Thyroid gland (tissue), 4 donors: Measurements from ENCODE around the gene TMEM242. TPM values are rescaled to one million over a fixed set of nuclear protein-coding genes. Genes with fewer than 3 reads are reported as not detected.

ENCODE experiments used
- DNase-seq, 2 donors: peaks; one replicate each; pipeline ENCODE4 v3.0.0-alpha.2; 2019
- H3K27ac ChIP-seq, 3 donors: fragments of 200-600 bp; sonication (generic); 1 replicate in 2 of 3; 2 replicates in 1 of 3; pipeline ENCODE4 v1.5.1; 2016 to 2019; ENCODE audit warnings: mild to moderate bottlenecking in 1 of 3, moderate library complexity in 1 of 3
- H3K27me3 ChIP-seq: fragments of 200-600 bp; sonication (generic); one replicate; pipeline ENCODE4 v1.5.1; 2019
- H3K36me3 ChIP-seq, 2 donors: fragments of 200-600 bp; sonication (generic); one replicate each; pipeline ENCODE4 v1.5.1; 2016 to 2019
- H3K4me1 ChIP-seq, 2 donors: fragments of 200-600 bp; sonication (generic); one replicate each; pipeline ENCODE4 v1.5.1; 2017 to 2019
- H3K4me3 ChIP-seq, 3 donors: fragments of 200-600 bp; sonication (generic); replicated peaks in 1 of 3; 1 replicate in 2 of 3; 2 replicates in 1 of 3; pipeline ENCODE4 v1.5.1; 2016; ENCODE audit warnings: mild to moderate bottlenecking in 1 of 3
- H3K9me3 ChIP-seq: fragments of 200-600 bp; sonication (generic); one replicate; pipeline ENCODE4 v1.5.1; 2017
- POLR2A ChIP-seq, 2 donors: fragments of 450-650 bp; IDR thresholded peaks; one replicate each; pipeline ENCODE4 v1.6.1; 2017; ENCODE audit warnings: antibody characterized with exemption in 2 of 2, mild to moderate bottlenecking in 2 of 2, moderate library complexity in 1 of 2
- WGBS, 2 donors: methylation state at CpG; one replicate each; pipeline ENCODE4 v1.1.5; 2017; 5-methylcytosine and 5-hydroxymethylcytosine counted together
- intact Hi-C: fragments of 100-400 bp; cut with DNase I; formaldehyde crosslinking; loops from one replicate; pipeline ENCODE4 v1.15.1; 2023
- total RNA-seq, 4 donors: library from RNA; depleted of rRNA; stranded (reverse); fragments of >200 nt; gene quantifications; one replicate each; pipeline ENCODE4 v1.2.3, GENCODE V29; 2016
- TF ChIP-seq, protein P1 (sequence below), 6 experiments: fragments of 200-600 bp in 3 of 6; fragments of 450-650 bp in 3 of 6; sonication (generic) in 3 of 6; IDR thresholded peaks; one replicate each; pipeline ENCODE4 v1.5.1; 2016 to 2019; ENCODE audit warnings: antibody characterized with exemption in 6 of 6, mild to moderate bottlenecking in 2 of 6, inconsistent platforms in 1 of 6, moderate library complexity in 1 of 6

The TMEM242 gene
- total RNA-seq, 4 donors from 2014 or later: 7.0 to 14.0 (median 9.7) TPM

DNA sequence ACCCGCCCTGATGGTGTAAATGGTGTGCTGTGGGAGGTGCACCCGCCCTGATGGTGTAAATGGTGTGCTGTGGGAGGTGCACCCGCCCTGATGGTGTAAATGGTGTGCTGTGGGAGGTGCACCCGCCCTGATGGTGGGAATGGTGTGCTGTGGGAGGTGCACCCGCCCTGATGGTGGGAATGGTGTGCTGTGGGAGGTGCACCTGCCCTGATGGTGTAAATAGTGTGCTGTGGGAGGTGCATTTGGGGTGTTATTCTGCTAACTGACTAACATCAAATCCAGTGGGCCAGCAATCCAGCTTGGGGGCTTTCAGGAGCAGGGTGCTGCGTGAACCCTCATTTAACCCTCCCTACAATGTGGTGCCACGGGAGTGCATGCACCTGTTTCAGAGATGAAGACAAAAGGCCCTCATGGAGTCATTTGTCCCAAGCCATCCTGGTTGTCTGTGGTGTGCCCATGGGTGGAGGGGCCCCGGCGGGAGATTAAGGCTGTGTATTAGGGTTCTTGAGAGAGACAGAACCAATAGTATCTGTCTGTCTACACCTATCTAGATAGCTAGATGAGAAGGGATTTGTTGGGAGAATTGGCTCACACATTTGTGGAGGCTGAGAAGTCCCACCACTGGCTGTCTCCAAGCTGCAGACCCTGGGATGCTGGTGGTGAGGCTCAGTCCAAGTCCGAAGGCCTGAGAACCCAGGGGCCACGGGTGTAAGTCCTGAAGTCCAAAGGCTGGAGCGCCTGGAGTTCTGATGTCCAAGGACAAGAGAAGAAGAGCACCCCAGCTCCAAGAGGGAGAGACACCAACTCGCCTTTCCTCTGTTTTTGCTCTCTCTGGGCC is 39.2 kb downstream of the TMEM242 start:
- Histone ChIP-seq H3K9me3 (no peaks in the 10 kb centered on the region), H3K4me1 (no peaks in the 10 kb centered on the region), H3K4me3 (no peak overlapping the region), H3K27ac (no peak overlapping the region), H3K27me3 (no peaks in the 10 kb centered on the region), H3K36me3 (no peaks in the 10 kb centered on the region)
- no peak for DNase-seq
- WGBS, 2 donors: 91 to 96% methylated on average over 8 of the region's 13 CpGs
- intact Hi-C loops: no loop called here
- TF ChIP-seq, protein P1, sequence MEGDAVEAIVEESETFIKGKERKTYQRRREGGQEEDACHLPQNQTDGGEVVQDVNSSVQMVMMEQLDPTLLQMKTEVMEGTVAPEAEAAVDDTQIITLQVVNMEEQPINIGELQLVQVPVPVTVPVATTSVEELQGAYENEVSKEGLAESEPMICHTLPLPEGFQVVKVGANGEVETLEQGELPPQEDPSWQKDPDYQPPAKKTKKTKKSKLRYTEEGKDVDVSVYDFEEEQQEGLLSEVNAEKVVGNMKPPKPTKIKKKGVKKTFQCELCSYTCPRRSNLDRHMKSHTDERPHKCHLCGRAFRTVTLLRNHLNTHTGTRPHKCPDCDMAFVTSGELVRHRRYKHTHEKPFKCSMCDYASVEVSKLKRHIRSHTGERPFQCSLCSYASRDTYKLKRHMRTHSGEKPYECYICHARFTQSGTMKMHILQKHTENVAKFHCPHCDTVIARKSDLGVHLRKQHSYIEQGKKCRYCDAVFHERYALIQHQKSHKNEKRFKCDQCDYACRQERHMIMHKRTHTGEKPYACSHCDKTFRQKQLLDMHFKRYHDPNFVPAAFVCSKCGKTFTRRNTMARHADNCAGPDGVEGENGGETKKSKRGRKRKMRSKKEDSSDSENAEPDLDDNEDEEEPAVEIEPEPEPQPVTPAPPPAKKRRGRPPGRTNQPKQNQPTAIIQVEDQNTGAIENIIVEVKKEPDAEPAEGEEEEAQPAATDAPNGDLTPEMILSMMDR (IDR thresholded peaks at IDR 0.05): no peak
- no peak for TF ChIP-seq POLR2A (IDR thresholded peaks at IDR 0.05)

DNA sequence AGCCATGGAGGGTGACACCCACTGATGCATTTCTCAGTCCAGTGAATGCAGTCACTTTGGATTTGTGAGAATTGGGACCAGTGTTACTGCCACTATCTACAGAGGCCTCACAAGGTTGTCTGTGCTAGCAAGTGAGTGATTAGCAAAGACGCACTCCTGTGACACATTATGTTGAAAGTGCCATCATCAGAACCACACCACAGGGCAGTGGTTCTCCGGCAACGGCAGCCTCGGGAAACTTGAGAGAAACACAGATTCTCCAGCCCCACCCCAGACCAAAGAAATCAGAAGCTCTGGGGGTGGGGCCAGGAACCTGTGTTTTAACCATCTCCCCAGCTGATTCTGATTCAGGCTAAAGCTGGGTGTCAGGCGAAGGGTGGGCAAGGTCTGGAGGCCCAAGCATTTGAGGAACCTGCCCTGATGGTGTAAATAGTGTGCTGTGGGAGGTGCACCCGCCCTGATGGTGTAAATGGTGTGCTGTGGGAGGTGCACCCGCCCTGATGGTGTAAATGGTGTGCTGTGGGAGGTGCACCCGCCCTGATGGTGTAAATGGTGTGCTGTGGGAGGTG is 39.9 kb downstream of the TMEM242 start:
- 63 to 67% methylated on average over 7 of the region's 8 CpGs for WGBS, 2 donors
- Histone ChIP-seq H3K36me3 (no peaks in the 10 kb centered on the region), H3K9me3 (no peaks in the 10 kb centered on the region), H3K4me1 (no peaks in the 10 kb centered on the region), H3K4me3 (no peak overlapping the region), H3K27ac (no peak overlapping the region), H3K27me3 (no peaks in the 10 kb centered on the region)
- TF ChIP-seq, protein P1 (IDR thresholded peaks at IDR 0.05): no peak
- no peak for TF ChIP-seq POLR2A (IDR thresholded peaks at IDR 0.05)
- DNase-seq: no peak
- intact Hi-C loops: no loop called here

DNA sequence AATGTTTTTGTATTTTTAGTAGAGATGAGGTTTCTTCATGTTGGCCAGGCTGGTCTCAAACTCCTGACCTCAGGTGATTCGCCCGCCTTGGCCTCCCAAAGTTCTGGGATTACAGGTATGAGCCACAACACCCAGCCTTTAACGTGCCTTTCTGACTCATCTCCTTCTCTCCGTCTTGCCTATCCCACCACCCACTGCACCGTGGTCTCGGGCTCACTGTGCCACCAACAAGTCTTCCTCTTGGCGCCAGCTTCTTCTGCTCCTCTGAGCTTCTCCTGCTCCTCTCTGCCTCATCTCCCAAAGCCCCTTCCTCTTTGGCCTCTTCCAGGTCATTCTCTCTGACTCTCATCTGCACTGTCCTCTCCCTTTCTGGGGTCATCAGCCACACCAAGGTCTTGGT is 41.0 kb downstream of the TMEM242 start:
- H3K9me3 ChIP-seq: no peaks in the 10 kb centered on the region
- no peak overlapping the region for H3K27ac ChIP-seq
- no peaks in the 10 kb centered on the region for H3K4me1 ChIP-seq
- 94 to 97% methylated on average over 7 of the region's 7 CpGs for WGBS, 2 donors
- DNase-seq: no peak
- intact Hi-C loops: no loop called here
- TF ChIP-seq, protein P1 (IDR thresholded peaks at IDR 0.05): no peak
- H3K4me3 ChIP-seq: no peak overlapping the region
- no peaks in the 10 kb centered on the region for H3K36me3 ChIP-seq
- no peaks in the 10 kb centered on the region for H3K27me3 ChIP-seq

DNA sequence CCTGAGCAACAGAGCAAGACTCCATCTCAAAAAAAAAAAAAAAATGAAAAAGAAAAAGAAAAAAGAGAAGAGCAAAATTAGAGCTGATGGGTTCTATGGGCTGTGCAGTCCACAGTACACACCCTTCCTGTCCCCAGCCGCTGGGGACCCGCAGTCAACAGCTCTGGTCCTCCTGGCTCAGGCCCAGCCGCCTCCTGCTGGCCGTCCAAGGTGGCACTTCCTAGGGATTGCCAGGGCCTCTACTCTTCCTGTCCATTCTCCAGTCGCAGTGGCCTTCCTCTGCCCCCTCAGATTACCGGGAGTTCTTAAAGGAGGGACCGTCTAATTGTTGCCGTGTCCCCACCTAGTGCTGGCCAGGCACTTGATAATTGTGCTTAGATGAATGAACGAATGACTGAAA is 41.7 kb downstream of the TMEM242 start:
- Histone ChIP-seq H3K4me3 (no peak overlapping the region), H3K27ac (no peak overlapping the region), H3K27me3 (no peaks in the 10 kb centered on the region), H3K36me3 (no peaks in the 10 kb centered on the region), H3K9me3 (no peaks in the 10 kb centered on the region), H3K4me1 (no peaks in the 10 kb centered on the region)
- TF ChIP-seq, protein P1 (IDR thresholded peaks at IDR 0.05): peak in 2 of 6 experiments; percentile 7 to 36
- TF ChIP-seq POLR2A (IDR thresholded peaks at IDR 0.05): no peak
- peak in 1 of 2 donors; percentile 39 for DNase-seq
- intact Hi-C loops: no loop called here
- 56 to 62% methylated on average over 9 of the region's 9 CpGs for WGBS, 2 donors

DNA sequence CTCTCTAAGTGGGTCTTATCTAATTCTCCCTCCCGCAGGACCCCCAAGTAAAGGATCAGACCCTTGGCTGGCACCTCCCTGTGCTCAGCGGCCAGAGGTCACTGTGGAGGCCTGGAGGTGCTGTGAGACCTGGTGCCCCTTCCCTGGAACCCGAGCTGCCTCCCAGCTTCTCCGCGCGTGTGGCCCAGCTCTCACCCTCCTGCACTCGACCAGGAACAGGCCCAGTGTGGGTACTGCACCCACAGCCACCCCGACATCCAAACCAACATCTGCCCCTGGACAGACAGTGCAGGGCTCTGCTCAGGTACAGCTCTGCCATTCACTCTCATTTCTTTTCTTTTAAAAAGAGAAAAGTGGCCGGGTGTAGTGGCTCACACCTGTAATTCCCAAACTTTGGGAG is 42.4 kb downstream of the TMEM242 start:
- intact Hi-C loops: no loop called here
- H3K36me3 ChIP-seq: no peaks in the 10 kb centered on the region
- WGBS, 2 donors: 72 to 100% methylated on average over 2 to 9 of the region's 9 CpGs
- H3K27me3 ChIP-seq: no peaks in the 10 kb centered on the region
- H3K27ac ChIP-seq: no peak overlapping the region
- DNase-seq: no peak
- no peaks in the 10 kb centered on the region for H3K4me1 ChIP-seq
- TF ChIP-seq POLR2A (IDR thresholded peaks at IDR 0.05): no peak
- TF ChIP-seq, protein P1 (IDR thresholded peaks at IDR 0.05): no peak
- H3K9me3 ChIP-seq: no peaks in the 10 kb centered on the region
- no peak overlapping the region for H3K4me3 ChIP-seq
